ENCODE measurements around the gene BMP7.
"Not testable (repeated sequence)": the region's sequence is repeated elsewhere in the genome, so short reads cannot be mapped to it uniquely, and the experiment has no call there.

BMP7 gene

DNA sequence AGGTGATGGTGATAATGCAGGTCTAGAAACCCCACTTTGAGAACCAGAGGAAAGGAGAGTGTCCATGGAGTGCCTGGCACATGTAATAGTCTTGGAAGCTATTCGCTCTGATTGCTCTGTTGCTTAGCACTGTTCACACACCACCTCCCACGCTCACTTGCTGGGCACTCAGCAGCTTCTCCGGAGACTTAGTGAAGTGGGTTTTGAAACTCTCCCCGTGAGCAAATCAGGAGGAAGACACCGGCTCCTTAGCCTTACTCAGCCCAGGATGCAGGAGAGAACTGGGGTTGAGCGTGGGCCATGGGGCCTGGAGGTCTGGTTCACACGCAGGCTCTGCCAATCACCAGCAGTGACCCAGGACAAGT lies 22.2 kb downstream of the BMP7 start:
- Mint-ChIP-seq H3K4me1 (peaks cover 25% of the 10 kb centered on the region), H3K27ac (peak overlapping the region; percentile 70 to 93 (median 93)), H3K9me3 (peaks cover 5% of the 10 kb centered on the region), H3K36me3 (ENCODE audit: low read depth) (peaks cover 28% of the 10 kb centered on the region), H3K4me3 (no peak overlapping the region), H3K27me3 (ENCODE audit: low read depth) (peaks cover 31% of the 10 kb centered on the region)
- TF ChIP-seq, protein P1, sequence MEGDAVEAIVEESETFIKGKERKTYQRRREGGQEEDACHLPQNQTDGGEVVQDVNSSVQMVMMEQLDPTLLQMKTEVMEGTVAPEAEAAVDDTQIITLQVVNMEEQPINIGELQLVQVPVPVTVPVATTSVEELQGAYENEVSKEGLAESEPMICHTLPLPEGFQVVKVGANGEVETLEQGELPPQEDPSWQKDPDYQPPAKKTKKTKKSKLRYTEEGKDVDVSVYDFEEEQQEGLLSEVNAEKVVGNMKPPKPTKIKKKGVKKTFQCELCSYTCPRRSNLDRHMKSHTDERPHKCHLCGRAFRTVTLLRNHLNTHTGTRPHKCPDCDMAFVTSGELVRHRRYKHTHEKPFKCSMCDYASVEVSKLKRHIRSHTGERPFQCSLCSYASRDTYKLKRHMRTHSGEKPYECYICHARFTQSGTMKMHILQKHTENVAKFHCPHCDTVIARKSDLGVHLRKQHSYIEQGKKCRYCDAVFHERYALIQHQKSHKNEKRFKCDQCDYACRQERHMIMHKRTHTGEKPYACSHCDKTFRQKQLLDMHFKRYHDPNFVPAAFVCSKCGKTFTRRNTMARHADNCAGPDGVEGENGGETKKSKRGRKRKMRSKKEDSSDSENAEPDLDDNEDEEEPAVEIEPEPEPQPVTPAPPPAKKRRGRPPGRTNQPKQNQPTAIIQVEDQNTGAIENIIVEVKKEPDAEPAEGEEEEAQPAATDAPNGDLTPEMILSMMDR (IDR thresholded peaks at IDR 0.05; ENCODE audit: unreplicated experiment in 3 of 3): no peak

DNA sequence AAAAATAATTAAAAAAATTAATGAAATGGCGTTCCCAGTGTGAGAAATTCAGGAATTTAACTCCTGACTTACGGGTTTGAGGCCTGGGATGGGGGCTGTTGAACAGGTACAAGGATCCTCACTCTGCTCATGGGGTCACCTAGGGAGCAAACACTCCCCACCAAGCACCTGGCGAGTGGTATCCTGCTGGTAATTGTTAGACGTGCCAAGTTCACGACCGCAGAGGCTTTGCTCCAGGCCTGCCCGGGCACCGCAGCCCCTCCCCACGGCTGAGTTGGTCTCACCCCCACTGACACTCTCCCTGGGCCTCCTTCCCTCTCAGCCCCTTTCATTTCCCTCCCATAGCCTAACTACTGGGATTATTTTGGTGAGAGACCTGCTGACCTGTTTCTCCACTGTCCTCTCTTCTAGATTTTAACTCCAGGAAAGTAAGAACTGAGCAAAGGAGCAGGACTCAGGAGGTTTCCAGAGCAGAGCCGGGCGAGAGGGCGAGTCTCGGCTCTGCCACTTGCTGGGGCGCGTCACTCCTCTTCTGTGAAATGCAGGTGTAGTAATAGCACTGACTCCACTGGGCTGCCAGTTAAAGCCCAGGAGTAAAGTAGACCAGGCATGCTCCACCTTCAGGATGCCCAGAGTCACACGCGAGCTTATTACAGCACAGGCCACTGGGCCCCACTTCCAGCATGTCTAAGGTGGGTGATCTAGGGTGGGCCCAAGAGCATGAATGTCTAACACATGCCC lies 22.8 kb downstream of the BMP7 start:
- H3K4me1 Mint-ChIP-seq: peaks cover 25% of the 10 kb centered on the region
- H3K36me3 Mint-ChIP-seq (ENCODE audit: low read depth): peaks cover 32% of the 10 kb centered on the region
- peak overlapping the region; percentile 70 to 93 (median 93) for H3K27ac Mint-ChIP-seq
- peaks cover 3% of the 10 kb centered on the region for H3K9me3 Mint-ChIP-seq
- H3K27me3 Mint-ChIP-seq (ENCODE audit: low read depth): peaks cover 32% of the 10 kb centered on the region
- no peak overlapping the region for H3K4me3 Mint-ChIP-seq
- TF ChIP-seq, protein P1 (IDR thresholded peaks at IDR 0.05; ENCODE audit: unreplicated experiment in 3 of 3): no peak

DNA sequence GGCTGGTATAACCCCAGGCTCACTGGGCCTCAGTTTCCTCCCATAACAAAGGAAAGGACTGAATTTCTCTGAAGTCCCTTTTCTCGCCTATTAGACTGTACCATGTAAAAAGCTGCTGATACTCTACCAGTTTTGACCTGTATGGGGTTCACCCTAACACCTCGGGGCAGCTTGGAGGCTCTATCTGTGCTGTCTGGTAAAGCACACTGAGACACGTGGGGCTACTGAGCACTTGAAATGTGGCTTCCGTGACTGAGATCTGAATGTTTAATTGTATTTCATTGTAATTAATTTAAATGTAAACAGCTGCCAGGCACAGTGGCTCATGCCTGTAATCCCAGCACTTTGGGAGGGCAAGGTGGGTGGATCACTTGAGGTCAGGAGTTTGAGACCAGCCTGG lies 24.0 kb downstream of the BMP7 start:
- Mint-ChIP-seq H3K36me3 (ENCODE audit: low read depth) (peaks cover 29% of the 10 kb centered on the region), H3K27ac (no peak overlapping the region), H3K4me3 (no peak overlapping the region), H3K4me1 (peaks cover 20% of the 10 kb centered on the region), H3K27me3 (ENCODE audit: low read depth) (peaks cover 31% of the 10 kb centered on the region), H3K9me3 (peaks cover 6% of the 10 kb centered on the region)
- TF ChIP-seq, protein P1 (IDR thresholded peaks at IDR 0.05; ENCODE audit: unreplicated experiment in 3 of 3): no peak

DNA sequence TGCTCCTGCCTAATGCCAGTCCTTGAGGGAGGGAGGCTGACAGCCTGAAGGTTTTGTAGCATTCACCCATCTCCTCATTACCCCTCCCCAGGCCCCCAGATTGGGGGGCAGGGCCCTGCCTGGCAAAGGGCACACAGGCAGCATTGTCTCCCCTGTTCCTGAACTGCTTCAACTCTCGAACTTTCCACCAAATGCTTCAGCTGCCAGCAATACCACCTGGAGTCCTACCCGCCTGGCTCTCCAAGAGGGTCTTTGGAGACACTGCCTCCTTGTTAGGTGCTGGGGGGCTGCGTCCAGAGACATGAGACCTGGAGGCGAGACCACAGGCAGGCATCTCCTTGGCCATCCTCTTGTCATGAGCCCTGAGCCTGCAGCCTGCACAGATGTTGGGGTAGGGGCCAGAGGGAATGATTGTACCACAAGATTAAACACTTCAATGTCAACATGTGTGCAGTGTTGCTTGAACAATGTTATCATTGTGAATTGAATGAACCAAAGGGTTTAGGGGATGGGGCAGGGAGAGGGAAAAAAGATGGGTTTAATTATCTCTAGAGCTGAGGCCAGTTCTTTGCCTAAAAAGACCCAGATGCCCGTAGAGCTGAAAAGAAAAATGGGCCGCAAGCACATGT lies 25.0 kb downstream of the BMP7 start:
- H3K9me3 Mint-ChIP-seq: peaks cover 6% of the 10 kb centered on the region
- H3K4me3 Mint-ChIP-seq: no peak overlapping the region
- H3K27me3 Mint-ChIP-seq (ENCODE audit: low read depth): peaks cover 37% of the 10 kb centered on the region
- H3K27ac Mint-ChIP-seq: peak overlapping the region in 2 of 3 experiments; percentile 31 to 41
- peaks cover 29% of the 10 kb centered on the region for H3K36me3 Mint-ChIP-seq (ENCODE audit: low read depth)
- peaks cover 25% of the 10 kb centered on the region for H3K4me1 Mint-ChIP-seq
- TF ChIP-seq, protein P1 (IDR thresholded peaks at IDR 0.05; ENCODE audit: unreplicated experiment in 3 of 3): no peak

DNA sequence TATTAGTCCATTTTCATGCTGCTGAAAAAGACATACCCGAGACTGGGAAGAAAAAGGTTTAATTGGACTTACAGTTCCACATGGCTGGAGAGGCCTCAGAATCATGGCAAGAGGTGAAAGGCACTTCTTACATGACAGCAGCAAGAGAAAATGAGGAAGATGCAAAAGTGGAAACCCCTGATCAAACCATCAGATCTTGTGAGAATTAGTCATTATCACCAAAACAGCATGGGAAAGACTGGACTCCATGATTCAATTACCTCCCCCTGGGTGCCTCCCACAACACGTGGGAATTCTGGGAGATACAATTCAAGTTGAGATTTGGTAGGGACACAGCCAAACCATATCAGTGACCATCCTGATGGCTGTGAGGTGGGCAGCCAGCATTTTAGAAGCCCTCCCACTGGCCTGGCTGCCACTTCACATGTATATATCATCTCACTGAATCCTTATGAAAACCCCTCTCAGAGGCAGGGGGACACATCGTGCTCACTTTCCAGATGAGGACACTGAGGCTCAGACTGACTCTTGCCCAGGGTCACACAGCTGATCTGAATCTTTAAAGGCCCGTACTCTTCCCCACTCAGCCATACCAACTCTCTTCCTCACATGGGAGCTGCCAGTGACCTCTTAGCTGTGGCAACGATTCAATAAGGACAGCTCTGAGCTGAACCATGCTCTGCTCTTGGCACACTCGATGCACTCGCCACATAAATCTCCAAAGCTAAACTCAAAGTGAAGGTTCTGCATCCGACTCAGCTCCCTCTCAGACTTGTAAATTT lies 25.7 kb downstream of the BMP7 start:
- peak overlapping the region in 2 of 3 experiments; percentile 31 to 41 for H3K27ac Mint-ChIP-seq
- H3K4me3 Mint-ChIP-seq: no peak overlapping the region
- TF ChIP-seq, protein P1 (IDR thresholded peaks at IDR 0.05; ENCODE audit: unreplicated experiment in 3 of 3): no peak
- peaks cover 32% of the 10 kb centered on the region for H3K4me1 Mint-ChIP-seq
- H3K36me3 Mint-ChIP-seq (ENCODE audit: low read depth): peaks cover 29% of the 10 kb centered on the region
- H3K27me3 Mint-ChIP-seq (ENCODE audit: low read depth): peaks cover 43% of the 10 kb centered on the region
- peaks cover 6% of the 10 kb centered on the region for H3K9me3 Mint-ChIP-seq

DNA sequence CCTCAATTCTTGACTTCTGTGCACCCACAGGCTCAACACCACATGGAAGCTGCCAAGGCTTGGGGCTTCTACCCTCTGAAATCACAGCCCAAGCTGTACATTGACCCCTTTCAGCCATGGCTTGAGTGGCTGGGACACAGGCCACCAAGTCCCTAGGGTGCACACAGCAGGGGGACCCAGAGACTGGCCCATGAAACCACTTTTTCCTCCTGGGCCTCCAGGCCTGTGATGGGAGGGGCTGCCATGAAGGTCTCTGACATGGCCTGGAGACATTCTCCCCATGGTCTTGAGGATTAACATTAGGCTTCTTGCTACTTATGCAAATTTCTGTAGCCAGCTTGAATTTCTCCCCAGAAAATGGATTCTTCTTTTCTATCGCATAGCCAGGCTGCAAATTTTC lies 26.7 kb downstream of the BMP7 start:
- Mint-ChIP-seq H3K4me1 (peaks cover 34% of the 10 kb centered on the region), H3K36me3 (ENCODE audit: low read depth) (peaks cover 31% of the 10 kb centered on the region), H3K27ac (peak overlapping the region in 1 of 3 experiments; percentile 35), H3K27me3 (ENCODE audit: low read depth) (peaks cover 50% of the 10 kb centered on the region)
- not testable (repeated sequence) for H3K4me3 Mint-ChIP-seq, H3K9me3 Mint-ChIP-seq

DNA sequence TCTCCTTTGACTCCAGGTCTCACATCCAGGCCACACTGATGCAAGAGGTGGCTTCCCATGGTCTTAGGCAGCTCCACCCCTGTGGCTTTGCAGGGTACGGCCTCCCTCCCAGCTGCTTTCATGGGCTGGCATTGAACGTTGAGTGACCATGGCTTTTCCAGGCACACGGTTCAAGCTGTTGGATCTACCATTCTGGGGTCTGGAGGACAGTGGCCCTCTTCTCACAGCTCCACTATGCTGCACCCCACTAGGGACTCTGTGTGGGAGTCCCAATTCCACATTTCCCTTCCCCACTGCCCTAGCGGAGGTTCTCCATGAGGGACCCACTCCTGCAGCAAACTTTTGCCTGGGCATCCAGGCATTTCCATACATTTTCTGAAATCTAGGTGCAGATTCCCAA lies 27.1 kb downstream of the BMP7 start:
- Mint-ChIP-seq H3K27me3 (ENCODE audit: low read depth) (peaks cover 54% of the 10 kb centered on the region), H3K4me1 (peaks cover 38% of the 10 kb centered on the region), H3K36me3 (ENCODE audit: low read depth) (peaks cover 34% of the 10 kb centered on the region)
- not testable (repeated sequence) for H3K27ac Mint-ChIP-seq, H3K4me3 Mint-ChIP-seq, H3K9me3 Mint-ChIP-seq
